ENCODE results near the gene CCDC33. TPM values are rescaled to one million over a fixed set of nuclear protein-coding genes. Genes with fewer than 3 reads are reported as not detected.

Gene CCDC33
- total and polyA plus RNA-seq, 2 donors from 2014 or later, result 0.63 TPM; not detected in 1

DNA sequence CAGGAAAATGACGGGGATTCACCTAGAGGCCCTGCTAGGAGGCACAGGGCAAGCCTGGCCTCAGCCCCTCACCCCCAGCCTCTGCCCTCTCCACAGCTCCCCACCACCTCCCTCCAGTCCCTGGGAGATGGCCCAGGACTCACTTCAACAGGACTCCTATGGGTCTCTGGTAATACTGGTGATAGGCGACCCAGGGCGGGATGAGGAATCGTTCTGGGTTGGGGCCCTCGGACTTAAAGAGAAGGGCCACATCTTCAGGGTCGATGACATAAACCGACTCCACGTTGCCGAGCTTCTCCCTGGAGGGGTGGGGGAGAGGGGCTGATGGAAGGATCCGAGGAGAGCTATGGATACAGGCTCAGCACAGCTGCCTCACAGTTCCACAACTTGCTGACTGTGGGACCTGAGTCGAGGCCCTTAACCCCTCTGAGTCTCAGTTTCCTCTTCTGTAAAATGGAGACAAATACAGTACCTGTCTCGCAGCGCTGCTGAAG lies 111.7 kb downstream of the CCDC33 start:
- TF ChIP-seq, protein P1, sequence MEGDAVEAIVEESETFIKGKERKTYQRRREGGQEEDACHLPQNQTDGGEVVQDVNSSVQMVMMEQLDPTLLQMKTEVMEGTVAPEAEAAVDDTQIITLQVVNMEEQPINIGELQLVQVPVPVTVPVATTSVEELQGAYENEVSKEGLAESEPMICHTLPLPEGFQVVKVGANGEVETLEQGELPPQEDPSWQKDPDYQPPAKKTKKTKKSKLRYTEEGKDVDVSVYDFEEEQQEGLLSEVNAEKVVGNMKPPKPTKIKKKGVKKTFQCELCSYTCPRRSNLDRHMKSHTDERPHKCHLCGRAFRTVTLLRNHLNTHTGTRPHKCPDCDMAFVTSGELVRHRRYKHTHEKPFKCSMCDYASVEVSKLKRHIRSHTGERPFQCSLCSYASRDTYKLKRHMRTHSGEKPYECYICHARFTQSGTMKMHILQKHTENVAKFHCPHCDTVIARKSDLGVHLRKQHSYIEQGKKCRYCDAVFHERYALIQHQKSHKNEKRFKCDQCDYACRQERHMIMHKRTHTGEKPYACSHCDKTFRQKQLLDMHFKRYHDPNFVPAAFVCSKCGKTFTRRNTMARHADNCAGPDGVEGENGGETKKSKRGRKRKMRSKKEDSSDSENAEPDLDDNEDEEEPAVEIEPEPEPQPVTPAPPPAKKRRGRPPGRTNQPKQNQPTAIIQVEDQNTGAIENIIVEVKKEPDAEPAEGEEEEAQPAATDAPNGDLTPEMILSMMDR (IDR thresholded peaks at IDR 0.05; ENCODE audit: borderline replicate concordance, extremely low read depth, insufficient read depth), result no peak
- no peak overlapping the region for H3K4me3 ChIP-seq (ENCODE audit: low read length in 3 of 3)
- DNase-seq, result peak in 1 of 5 donors; percentile 19
- FAIRE-seq, result no peak
- H3K27ac ChIP-seq (ENCODE audit: low read depth in 2 of 2, low read length in 2 of 2), result no peak overlapping the region
- intact Hi-C loops (cut with DNase I), result no loop called here
- H3K9ac ChIP-seq (ENCODE audit: low read length in 3 of 3), result no peak overlapping the region
- no peaks in the 10 kb centered on the region for H3K9me3 ChIP-seq (ENCODE audit: control insufficient read depth in 2 of 3, insufficient read depth in 1 of 3, low read length in 3 of 3)
- no peaks in the 10 kb centered on the region for H3K36me3 ChIP-seq (ENCODE audit: control insufficient read depth in 2 of 3, insufficient read depth in 3 of 3, low read length in 3 of 3)
- no peaks in the 10 kb centered on the region for H3K27me3 ChIP-seq (ENCODE audit: control insufficient read depth, insufficient read depth, low read length)
- no peaks in the 10 kb centered on the region for H3K4me1 ChIP-seq (ENCODE audit: control insufficient read depth in 2 of 3, insufficient read depth in 2 of 3, low read depth in 1 of 3, low read length in 3 of 3)

DNA sequence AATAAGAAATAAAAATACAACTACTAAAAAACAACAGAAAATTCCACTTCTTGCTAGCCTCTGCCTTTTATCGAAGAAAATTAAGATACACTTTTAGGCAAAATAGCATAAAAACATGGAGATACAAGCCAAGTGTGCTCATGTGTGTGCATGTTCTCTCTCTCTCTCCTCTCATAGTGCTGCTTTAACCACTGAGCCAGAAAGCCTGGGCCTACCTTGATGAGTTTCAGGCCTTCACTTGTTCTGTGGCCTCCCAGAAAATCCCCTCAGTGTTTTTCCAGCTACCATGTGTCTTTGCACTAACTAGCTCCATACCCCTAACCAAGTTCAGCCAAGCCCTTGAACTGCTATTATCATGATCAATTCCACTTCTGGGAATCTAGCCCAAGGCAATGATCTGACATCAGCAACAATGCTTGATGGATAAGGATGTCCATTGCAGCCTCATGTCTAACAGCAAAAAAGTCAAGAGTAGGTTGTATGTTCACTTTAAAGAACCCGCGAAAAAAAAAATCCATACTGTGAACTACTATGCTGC lies 113.2 kb downstream of the CCDC33 start:
- FAIRE-seq (no peak), DNase-seq (no peak)
- intact Hi-C loops (cut with DNase I), result no loop called here
- no peaks in the 10 kb centered on the region for H3K36me3 ChIP-seq (ENCODE audit: control insufficient read depth in 2 of 3, insufficient read depth in 3 of 3, low read length in 3 of 3)
- H3K9ac ChIP-seq (ENCODE audit: low read length in 3 of 3), result no peak overlapping the region
- H3K27ac ChIP-seq (ENCODE audit: low read depth in 2 of 2, low read length in 2 of 2), result no peak overlapping the region
- TF ChIP-seq, protein P1 (IDR thresholded peaks at IDR 0.05; ENCODE audit: borderline replicate concordance, extremely low read depth, insufficient read depth), result no peak
- no peaks in the 10 kb centered on the region for H3K9me3 ChIP-seq (ENCODE audit: control insufficient read depth in 2 of 3, insufficient read depth in 1 of 3, low read length in 3 of 3)
- no peak overlapping the region for H3K4me3 ChIP-seq (ENCODE audit: low read length in 3 of 3)
- no peaks in the 10 kb centered on the region for H3K27me3 ChIP-seq (ENCODE audit: control insufficient read depth, insufficient read depth, low read length)
- H3K4me1 ChIP-seq (ENCODE audit: control insufficient read depth in 2 of 3, insufficient read depth in 2 of 3, low read depth in 1 of 3, low read length in 3 of 3), result no peaks in the 10 kb centered on the region

DNA sequence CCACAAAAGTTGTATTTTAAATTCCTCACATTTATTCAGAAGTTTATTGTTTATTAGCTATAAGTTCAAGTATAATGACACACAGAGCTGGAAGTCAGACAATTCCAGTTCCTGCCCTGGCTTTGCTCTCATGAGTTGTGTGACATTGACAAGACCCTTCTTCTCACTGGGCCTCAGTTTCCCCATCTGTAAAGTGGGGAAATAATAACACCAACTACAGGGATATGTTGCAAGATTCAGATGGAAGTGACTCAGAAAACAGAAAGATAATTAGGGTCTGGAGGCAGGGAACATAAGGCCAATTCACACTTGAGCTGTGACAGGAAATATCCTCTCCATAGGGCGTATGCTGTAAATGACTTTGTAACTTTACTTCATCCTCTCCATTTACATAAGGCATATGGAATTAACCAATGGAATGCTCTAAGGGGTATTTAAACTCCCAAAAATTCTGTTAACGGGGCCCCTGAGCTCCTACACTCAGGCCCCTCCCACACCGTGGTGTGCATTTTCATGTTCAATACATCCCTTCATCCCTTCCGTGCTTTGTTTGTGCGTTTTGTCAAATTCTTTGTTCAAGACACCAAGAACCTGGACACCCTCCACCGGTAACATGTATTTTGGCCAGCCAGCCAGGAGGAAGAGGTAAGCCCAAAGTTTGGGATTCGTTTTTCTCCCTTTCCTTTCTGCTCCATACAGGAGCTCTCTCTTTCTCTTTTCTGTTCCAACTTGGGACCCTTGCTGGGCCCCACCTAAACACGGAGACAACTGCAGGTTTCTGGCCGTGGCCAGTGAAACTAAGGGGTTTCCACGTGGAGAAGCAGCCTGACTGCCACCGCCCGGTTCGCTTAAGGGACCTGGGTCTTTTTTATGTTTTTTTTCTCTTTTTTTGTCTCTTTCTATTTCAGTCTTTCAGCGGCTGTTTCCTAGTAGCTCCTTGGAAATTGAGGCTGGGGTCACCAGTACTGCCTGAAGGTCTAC lies 114.5 kb downstream of the CCDC33 start:
- DNase-seq, result no peak
- Histone ChIP-seq H3K27ac (ENCODE audit: low read depth in 2 of 2, low read length in 2 of 2) (no peak overlapping the region), H3K4me1 (ENCODE audit: control insufficient read depth in 2 of 3, insufficient read depth in 2 of 3, low read depth in 1 of 3, low read length in 3 of 3) (no peaks in the 10 kb centered on the region), H3K9me3 (ENCODE audit: control insufficient read depth in 2 of 3, insufficient read depth in 1 of 3, low read length in 3 of 3) (no peaks in the 10 kb centered on the region), H3K9ac (ENCODE audit: low read length in 3 of 3) (no peak overlapping the region), H3K36me3 (ENCODE audit: control insufficient read depth in 2 of 3, insufficient read depth in 3 of 3, low read length in 3 of 3) (no peaks in the 10 kb centered on the region), H3K4me3 (ENCODE audit: low read length in 3 of 3) (no peak overlapping the region), H3K27me3 (ENCODE audit: control insufficient read depth, insufficient read depth, low read length) (no peaks in the 10 kb centered on the region)
- intact Hi-C loops (cut with DNase I), result no loop called here
- no peak for FAIRE-seq
- TF ChIP-seq, protein P1 (IDR thresholded peaks at IDR 0.05; ENCODE audit: borderline replicate concordance, extremely low read depth, insufficient read depth), result no peak
